ENCODE measurements around the gene SNHG17.
A peak's percentile ranks its signal among the peaks of the same experiment; 100 is the strongest.

The SNHG17 gene

GRCh38 chr20:38428800-38429199 lies 6.3 kb downstream of the SNHG17 start:
- DNase-seq (ENCODE audit: low read depth) = no peak
- H3K4me3 ChIP-seq (ENCODE audit: low read length) = no peak overlapping the region
- TF ChIP-seq, protein P1, sequence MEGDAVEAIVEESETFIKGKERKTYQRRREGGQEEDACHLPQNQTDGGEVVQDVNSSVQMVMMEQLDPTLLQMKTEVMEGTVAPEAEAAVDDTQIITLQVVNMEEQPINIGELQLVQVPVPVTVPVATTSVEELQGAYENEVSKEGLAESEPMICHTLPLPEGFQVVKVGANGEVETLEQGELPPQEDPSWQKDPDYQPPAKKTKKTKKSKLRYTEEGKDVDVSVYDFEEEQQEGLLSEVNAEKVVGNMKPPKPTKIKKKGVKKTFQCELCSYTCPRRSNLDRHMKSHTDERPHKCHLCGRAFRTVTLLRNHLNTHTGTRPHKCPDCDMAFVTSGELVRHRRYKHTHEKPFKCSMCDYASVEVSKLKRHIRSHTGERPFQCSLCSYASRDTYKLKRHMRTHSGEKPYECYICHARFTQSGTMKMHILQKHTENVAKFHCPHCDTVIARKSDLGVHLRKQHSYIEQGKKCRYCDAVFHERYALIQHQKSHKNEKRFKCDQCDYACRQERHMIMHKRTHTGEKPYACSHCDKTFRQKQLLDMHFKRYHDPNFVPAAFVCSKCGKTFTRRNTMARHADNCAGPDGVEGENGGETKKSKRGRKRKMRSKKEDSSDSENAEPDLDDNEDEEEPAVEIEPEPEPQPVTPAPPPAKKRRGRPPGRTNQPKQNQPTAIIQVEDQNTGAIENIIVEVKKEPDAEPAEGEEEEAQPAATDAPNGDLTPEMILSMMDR (conservative IDR thresholded peaks at IDR 0.05; ENCODE audit: low read depth, low read length) = no peak

DNA sequence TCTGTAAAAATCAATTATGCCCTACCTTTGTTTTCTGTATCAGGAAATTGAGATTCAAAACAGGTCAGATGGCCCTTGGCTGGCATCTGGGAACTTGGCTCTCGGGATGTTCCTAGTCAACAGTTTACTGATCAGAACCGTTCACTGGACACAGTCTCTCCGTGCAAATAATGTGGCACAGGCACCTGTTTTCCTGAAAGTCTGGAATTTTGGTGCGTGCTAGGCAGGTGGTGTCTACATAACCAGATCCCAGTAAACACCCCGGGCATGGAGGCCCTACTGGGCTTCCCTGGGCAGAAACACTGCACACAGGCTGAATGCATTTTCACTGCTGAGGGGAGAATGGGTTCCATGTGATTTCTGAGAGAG lies 7.5 kb downstream of the SNHG17 start:
- TF ChIP-seq, protein P1 (conservative IDR thresholded peaks at IDR 0.05; ENCODE audit: low read depth, low read length) = no peak
- DNase-seq (ENCODE audit: low read depth) = no peak
- no peak overlapping the region for H3K4me3 ChIP-seq (ENCODE audit: low read length)

- TF ChIP-seq, protein P1 (conservative IDR thresholded peaks at IDR 0.05; ENCODE audit: low read depth, low read length) = no peak
- H3K4me3 ChIP-seq (ENCODE audit: low read length) = no peak overlapping the region
- DNase-seq (ENCODE audit: low read depth) = peak; percentile 61
Observed at GRCh38 chr20:38426006-38426897, 8.9 kb downstream of the SNHG17 start.

DNA sequence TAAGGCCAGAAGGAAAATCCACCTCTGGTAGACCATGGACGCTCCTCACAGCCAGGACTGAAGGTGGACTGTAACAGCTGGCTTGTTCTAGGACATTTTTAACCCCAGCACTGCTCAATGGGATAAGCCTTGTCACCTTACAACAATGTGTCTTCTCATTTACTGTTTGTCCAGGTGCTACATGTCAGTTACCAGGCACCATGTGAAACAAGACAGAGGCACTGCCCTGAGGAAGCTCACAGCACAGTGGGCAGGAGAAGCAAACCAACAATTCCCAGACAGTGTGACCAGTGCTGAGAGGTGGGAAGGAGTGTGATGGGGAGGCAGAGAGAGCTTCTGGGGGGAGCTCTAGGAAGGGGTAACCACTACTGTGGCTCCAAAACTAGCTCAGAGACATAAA lies 10.7 kb downstream of the SNHG17 start:
- H3K4me3 ChIP-seq (ENCODE audit: low read length) = no peak overlapping the region
- TF ChIP-seq, protein P1 (conservative IDR thresholded peaks at IDR 0.05; ENCODE audit: low read depth, low read length) = no peak
- DNase-seq (ENCODE audit: low read depth) = no peak

DNA sequence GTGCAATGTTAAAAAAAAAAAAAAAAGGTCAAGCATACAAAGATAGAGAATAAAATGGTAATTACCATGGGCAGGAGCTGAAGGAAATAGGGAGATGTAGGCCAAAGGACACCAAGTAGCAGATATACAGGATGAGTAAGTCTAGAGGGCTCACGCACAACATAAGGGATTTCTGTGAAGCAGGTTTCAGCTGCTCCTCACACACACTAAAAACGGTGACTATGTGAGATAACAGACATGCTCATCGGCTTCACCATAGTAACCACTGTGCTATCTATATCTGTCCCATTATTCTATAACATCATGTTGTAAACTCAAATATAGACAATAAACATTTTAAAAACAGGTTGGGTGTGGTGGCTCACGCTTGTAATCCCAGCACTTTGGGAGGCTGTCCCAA lies 11.6 kb downstream of the SNHG17 start:
- TF ChIP-seq, protein P1 (conservative IDR thresholded peaks at IDR 0.05; ENCODE audit: low read depth, low read length) = no peak
- no peak overlapping the region for H3K4me3 ChIP-seq (ENCODE audit: low read length)
- DNase-seq (ENCODE audit: low read depth) = no peak

DNA sequence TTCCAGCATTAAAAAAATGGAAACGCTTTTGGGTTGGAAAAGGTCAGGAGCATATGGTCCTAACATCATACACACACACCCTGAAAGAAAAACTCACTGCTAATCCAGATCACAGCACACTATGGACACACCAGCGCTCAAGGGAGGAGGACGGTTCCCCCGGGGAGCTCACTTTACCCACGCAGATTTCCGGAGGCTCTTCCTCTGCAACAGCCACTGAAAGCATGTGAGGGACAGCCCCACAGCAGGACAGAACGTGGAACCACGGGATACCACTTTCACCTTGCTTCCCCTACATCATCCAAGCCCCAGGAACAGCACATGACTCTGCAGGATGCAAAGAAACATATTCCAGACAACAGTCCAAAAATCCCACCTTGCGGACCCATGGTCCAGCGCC lies 13.2 kb downstream of the SNHG17 start:
- no peak overlapping the region for H3K4me3 ChIP-seq (ENCODE audit: low read length)
- TF ChIP-seq, protein P1 (conservative IDR thresholded peaks at IDR 0.05; ENCODE audit: low read depth, low read length) = no peak
- no peak for DNase-seq (ENCODE audit: low read depth)

Data from retinal pigment epithelial cell (primary cell).